Stimulated activated CD8-positive, alpha-beta memory T cell treated with anti-CD3 and anti-CD28 coated beads, Interleukin-7, amount 100 ng/mL, for 4 hours (primary cell): ENCODE measurements around the gene FLAD1.
"Not testable (repeated sequence)": the region's sequence is repeated elsewhere in the genome, so short reads cannot be mapped to it uniquely, and the experiment has no call there.

Source experiments
- DNase-seq, 2 donors: peaks; one replicate each; pipeline ENCODE4 v3.0.0-alpha.2; 2020; ENCODE audit warnings: low read depth in 2 of 2

The FLAD1 gene

GRCh38 chr1:154988058-154988954, 5.2 kb downstream of the FLAD1 start:
- no peak for DNase-seq

GRCh38 chr1:154989195-154989860, 6.2 kb downstream of the FLAD1 start:
- no peak for DNase-seq

GRCh38 chr1:154990276-154990675, 7.1 kb downstream of the FLAD1 start:
- no peak for DNase-seq

- no peak for DNase-seq
These were observed 9.8 kb downstream of the FLAD1 start for GRCh38 chr1:154992721-154993571.

- DNase-seq: no peak
These were observed 10.6 kb downstream of the FLAD1 start, which contains the start of gene LENEP for GRCh38 chr1:154993572-154994268. Gene LENEP (plus strand): TSS chr1:154993586. CDS start chr1:154993608, 22 bp downstream.

GRCh38 chr1:154994269-154994587, 11.1 kb downstream of the FLAD1 start:
- DNase-seq: no peak

GRCh38 chr1:154994591-154994990, 11.4 kb downstream of the FLAD1 start:
- no peak for DNase-seq

- not testable (repeated sequence) for DNase-seq
These were observed 12.3 kb downstream of the FLAD1 start for GRCh38 chr1:154995301-154995983.

- DNase-seq: no peak
These were observed 14.0 kb downstream of the FLAD1 start for GRCh38 chr1:154996966-154997701.

GRCh38 chr1:154998201-154998780, 15.1 kb downstream of the FLAD1 start:
- DNase-seq: no peak

GRCh38 chr1:154998818-154999570, 15.8 kb downstream of the FLAD1 start:
- peak; percentile 62 to 63 for DNase-seq

GRCh38 chr1:154999571-155000410, 16.6 kb downstream of the FLAD1 start:
- DNase-seq: peak in 1 of 2 donors; percentile 63

GRCh38 chr1:155000411-155000725, 17.2 kb downstream of the FLAD1 start:
- no peak for DNase-seq

- DNase-seq: peak; percentile 60 to 75
These were observed 17.7 kb downstream of the FLAD1 start for GRCh38 chr1:155000726-155001424.

- no peak for DNase-seq
These were observed 18.2 kb downstream of the FLAD1 start for GRCh38 chr1:155001425-155001674.

GRCh38 chr1:155001675-155002463, 18.7 kb downstream of the FLAD1 start:
- peak; percentile 97 to 98 for DNase-seq
